NCI-H524 treated with DMSO at 0.1 percent for 48 hours (cell line): ENCODE results near the gene SLCO2B1.

ENCODE experiments used
- DNase-seq: peaks from one replicate; lab custom pipeline; 2025; lab: John Stamatoyannopoulos, UW

The SLCO2B1 gene

GRCh38 chr11:75145196-75145971, 5.5 kb upstream of the SLCO2B1 start:
- no peak for DNase-seq

- no peak for DNase-seq
Observed at GRCh38 chr11:75145972-75146519, 4.9 kb upstream of the SLCO2B1 start.

GRCh38 chr11:75146711-75147110, 4.2 kb upstream of the SLCO2B1 start:
- no peak for DNase-seq

- DNase-seq: no peak
Observed at GRCh38 chr11:75147191-75147874, 3.6 kb upstream of the SLCO2B1 start.

- DNase-seq: no peak
Observed at GRCh38 chr11:75147875-75148263, 3.0 kb upstream of the SLCO2B1 start.

GRCh38 chr11:75148436-75148983, 2.4 kb upstream of the SLCO2B1 start:
- DNase-seq: no peak

- DNase-seq: no peak
Observed at GRCh38 chr11:75149766-75150465, 991 bp upstream of the SLCO2B1 start.

- no peak for DNase-seq
Observed at GRCh38 chr11:75151346-75152047, 590 bp downstream of the SLCO2B1 start.

- no peak for DNase-seq
Observed at GRCh38 chr11:75152090-75152489, 1.2 kb downstream of the SLCO2B1 start.

- no peak for DNase-seq
Observed at GRCh38 chr11:75152651-75153427, 1.9 kb downstream of the SLCO2B1 start.

- DNase-seq: no peak
Observed at GRCh38 chr11:75154646-75155569, 4.0 kb downstream of the SLCO2B1 start.

GRCh38 chr11:75155570-75156422, 4.9 kb downstream of the SLCO2B1 start:
- no peak for DNase-seq

GRCh38 chr11:75158241-75158640, 7.3 kb downstream of the SLCO2B1 start:
- no peak for DNase-seq

GRCh38 chr11:75158696-75159150, 7.8 kb downstream of the SLCO2B1 start:
- no peak for DNase-seq

GRCh38 chr11:75159151-75159953, 8.4 kb downstream of the SLCO2B1 start:
- no peak for DNase-seq

GRCh38 chr11:75160220-75160757, 9.4 kb downstream of the SLCO2B1 start:
- DNase-seq: no peak

GRCh38 chr11:75160880-75161279, 10.0 kb downstream of the SLCO2B1 start:
- DNase-seq: no peak
